ENCODE measurements around the gene ZBTB17.

DNA sequence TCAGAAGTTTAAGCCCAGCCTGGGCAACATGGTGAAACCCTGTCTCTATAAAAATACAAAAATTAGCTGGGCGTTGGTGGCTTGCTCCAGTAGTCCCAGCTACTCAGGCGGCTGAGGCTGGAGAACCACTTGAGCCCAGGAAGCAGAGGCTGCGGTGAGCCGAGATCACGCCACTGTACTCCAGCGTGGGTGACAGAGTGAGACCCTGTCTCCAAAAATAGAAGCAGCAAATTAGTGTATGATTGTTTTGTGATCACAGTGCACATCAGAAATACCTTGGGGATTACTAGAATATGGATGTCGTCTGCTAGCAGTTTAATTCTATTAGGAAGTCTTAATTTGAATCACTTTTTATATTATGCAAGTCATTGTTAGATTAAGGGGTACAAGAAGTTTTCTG is 59.0 kb downstream of the ZBTB17 start:
- TF ChIP-seq, protein P1, sequence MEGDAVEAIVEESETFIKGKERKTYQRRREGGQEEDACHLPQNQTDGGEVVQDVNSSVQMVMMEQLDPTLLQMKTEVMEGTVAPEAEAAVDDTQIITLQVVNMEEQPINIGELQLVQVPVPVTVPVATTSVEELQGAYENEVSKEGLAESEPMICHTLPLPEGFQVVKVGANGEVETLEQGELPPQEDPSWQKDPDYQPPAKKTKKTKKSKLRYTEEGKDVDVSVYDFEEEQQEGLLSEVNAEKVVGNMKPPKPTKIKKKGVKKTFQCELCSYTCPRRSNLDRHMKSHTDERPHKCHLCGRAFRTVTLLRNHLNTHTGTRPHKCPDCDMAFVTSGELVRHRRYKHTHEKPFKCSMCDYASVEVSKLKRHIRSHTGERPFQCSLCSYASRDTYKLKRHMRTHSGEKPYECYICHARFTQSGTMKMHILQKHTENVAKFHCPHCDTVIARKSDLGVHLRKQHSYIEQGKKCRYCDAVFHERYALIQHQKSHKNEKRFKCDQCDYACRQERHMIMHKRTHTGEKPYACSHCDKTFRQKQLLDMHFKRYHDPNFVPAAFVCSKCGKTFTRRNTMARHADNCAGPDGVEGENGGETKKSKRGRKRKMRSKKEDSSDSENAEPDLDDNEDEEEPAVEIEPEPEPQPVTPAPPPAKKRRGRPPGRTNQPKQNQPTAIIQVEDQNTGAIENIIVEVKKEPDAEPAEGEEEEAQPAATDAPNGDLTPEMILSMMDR (conservative IDR thresholded peaks at IDR 0.05; ENCODE audit: low read length): no peak
- TF ChIP-seq EZH2phosphoT487 (IDR thresholded peaks at IDR 0.05; ENCODE audit: borderline replicate concordance): no peak

Data from Loucy (cell line).